ENCODE data around the gene CRY1.
"Not testable (repeated sequence)": the region's sequence is repeated elsewhere in the genome, so short reads cannot be mapped to it uniquely, and the experiment has no call there.

The CRY1 gene

DNA sequence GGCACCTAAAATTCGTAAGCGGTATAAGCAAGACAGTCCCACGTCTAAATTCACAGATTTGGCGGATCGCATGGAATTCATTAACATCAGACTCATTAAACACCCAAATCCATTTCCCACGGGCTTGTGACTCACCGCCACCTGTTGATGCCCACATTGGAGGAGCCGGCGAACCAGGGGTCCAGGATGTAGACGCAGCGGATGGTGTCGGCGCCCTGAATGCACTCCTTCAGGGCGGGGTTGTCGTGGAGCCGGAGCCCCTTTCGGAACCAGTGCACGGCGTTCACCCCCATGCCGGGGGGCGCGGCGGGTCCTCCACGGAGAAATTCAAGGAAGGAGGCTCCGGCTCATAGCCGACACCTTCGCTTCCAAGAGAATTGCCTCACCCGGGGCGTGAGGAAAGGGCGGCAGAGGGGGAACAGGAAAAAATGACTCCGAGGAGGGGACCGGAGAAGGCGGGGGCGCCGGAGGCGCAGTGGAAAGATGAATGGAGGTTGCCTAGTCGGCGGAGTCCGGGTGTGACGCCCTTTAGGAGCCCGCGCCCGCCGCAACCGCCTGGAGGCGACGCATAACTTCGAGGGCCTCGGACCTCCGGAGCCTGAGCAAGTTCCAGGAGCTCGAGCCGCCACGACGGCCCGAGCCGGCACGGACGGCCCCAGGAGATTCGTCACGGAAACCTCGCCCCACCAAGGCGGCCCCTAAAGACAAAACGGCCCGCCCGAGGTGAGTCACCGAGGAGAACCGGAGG, 506 bp downstream of the CRY1 start:
- Mint-ChIP-seq H3K4me3 (no peak overlapping the region), H3K4me1 (peaks cover 19% of the 10 kb centered on the region), H3K36me3 (no peaks in the 10 kb centered on the region), H3K27ac (no peak overlapping the region), H3K9me3 (no peaks in the 10 kb centered on the region)
- ATAC-seq (peak; percentile 74), DNase-seq (ENCODE audit: low spot score in 2 of 2) (no peak)

DNA sequence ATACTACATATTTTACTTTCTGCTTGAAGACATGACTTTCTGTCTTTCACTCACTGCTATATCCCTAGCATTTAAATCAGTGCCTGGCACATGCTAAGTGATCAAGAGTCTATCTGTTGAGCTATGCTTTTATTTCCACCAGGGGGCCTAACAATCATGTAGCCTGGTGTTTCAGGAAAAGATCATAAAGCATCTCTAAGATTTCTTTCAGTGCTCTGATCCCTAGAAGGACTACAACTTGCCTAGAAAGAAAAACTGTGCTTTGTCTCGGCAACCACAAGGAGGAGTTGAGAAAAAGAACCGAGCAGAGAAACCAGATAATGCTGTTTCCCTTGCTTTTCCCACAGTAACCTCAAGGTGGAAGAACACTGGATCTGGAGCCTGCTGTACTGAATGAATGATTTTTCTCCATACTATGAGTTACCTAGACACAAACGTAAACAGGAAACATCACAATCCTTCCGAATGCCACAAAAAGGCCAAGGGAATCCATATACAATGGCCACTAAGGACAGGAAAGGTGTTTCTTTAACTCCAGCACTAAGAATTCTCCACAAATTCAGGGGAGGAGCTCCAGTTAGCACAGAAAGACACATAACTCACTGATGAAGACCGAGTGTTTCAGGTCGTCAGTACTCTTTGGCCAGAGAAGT, 1.2 kb downstream of the CRY1 start:
- Mint-ChIP-seq H3K27ac (no peak overlapping the region), H3K36me3 (no peaks in the 10 kb centered on the region), H3K4me3 (no peak overlapping the region), H3K9me3 (no peaks in the 10 kb centered on the region), H3K4me1 (peaks cover 21% of the 10 kb centered on the region)
- ATAC-seq (peak; percentile 29), DNase-seq (ENCODE audit: low spot score in 2 of 2) (peak in 1 of 2 donors; percentile 57)

DNA sequence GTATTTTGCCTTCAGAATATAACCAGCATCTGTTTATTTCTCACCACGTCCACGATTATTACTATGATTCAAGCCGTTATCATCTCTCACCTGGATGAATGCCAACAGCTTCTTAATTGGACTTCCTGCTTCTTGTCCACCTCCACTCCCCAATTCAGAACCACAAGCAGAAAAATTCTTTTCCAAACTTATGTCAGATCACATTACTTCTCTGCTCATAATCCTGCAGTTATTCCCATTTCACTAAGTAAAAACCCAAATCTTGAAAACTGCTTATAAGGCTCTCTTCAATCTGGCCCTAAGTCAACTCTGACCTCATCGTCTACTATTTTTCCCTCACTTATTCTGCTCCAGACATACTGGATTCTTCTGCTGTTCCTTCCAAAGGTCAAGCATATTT, 2.0 kb downstream of the CRY1 start:
- no peak for ATAC-seq
- no peak for DNase-seq (ENCODE audit: low spot score in 2 of 2)
- no peak overlapping the region for H3K4me3 Mint-ChIP-seq
- H3K9me3 Mint-ChIP-seq, result no peaks in the 10 kb centered on the region
- H3K36me3 Mint-ChIP-seq, result no peaks in the 10 kb centered on the region
- H3K27ac Mint-ChIP-seq, result no peak overlapping the region
- peaks cover 28% of the 10 kb centered on the region for H3K4me1 Mint-ChIP-seq

DNA sequence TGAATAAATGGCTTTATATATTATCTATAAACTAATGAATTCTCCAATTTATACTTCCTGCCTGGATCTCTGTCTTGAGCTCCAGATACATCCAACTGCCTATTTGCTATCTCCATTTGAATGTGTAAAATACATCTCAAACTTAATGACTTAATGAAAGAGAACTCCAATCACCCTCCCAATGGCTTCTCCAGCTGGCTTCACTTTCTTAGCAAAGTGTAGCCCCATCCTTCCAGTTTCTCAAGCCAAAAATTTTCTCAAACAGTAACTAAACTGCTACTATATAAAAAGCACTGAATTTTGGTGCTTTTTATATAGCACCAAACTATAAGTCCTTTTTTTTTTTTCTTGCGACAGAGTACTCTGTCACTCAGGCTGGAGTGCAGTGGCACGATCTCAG, 2.6 kb downstream of the CRY1 start:
- Mint-ChIP-seq H3K36me3 (no peaks in the 10 kb centered on the region), H3K9me3 (no peaks in the 10 kb centered on the region), H3K27ac (no peak overlapping the region), H3K4me1 (peaks cover 34% of the 10 kb centered on the region), H3K4me3 (no peak overlapping the region)
- ATAC-seq (no peak), DNase-seq (ENCODE audit: low spot score in 2 of 2) (no peak)

DNA sequence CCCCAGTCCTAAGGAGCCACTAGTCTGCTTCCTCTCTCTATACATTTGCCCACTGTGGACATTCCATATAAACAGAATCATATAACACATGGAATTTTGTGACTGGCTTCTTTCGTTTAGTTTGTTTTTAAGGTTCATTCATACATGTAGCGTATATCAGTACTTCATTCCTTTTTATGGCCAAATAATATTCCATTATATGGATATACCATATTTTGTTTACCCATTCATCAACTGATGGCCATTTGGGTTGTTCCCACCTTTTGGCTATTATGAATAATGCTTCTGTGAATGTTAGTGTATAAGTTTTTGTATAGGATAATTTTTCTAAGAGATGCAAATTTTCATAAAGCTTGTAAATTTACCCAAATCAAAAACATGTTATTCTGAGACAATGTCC, 4.4 kb downstream of the CRY1 start:
- H3K36me3 Mint-ChIP-seq, result no peaks in the 10 kb centered on the region

DNA sequence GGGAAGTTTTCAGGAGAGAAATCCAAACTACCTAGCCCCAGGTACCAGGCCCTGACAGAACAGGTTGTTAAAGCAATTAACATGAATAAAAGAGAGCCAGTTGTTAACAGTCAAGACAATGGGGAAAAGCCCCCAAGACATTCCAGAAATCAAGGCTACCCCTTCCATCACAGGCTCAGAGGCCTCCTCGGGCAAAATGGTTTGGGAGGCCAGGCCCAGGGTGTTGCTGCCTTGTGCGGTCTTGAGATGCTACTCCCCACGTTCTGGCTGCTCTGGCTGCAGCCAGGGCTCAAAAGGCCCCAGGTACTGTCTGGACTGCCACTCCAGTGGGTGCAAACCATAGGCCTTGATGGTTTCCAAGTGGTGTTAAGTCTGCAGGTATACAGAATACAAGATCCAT, 7.0 kb downstream of the CRY1 start:
- DNase-seq (ENCODE audit: low spot score in 2 of 2) (no peak), ATAC-seq (no peak)
- H3K9me3 Mint-ChIP-seq, result peaks cover 9% of the 10 kb centered on the region
- H3K4me3 Mint-ChIP-seq, result no peak overlapping the region
- H3K4me1 Mint-ChIP-seq, result peaks cover 52% of the 10 kb centered on the region
- H3K36me3 Mint-ChIP-seq, result no peaks in the 10 kb centered on the region
- H3K27ac Mint-ChIP-seq, result peak overlapping the region; percentile 44

More for the DNA sequence above, 4.4 kb downstream of the CRY1 start:
- ATAC-seq (no peak), DNase-seq (ENCODE audit: low spot score in 2 of 2) (no peak)
- H3K4me3 Mint-ChIP-seq, result no peak overlapping the region
- no peak overlapping the region for H3K27ac Mint-ChIP-seq
- H3K9me3 Mint-ChIP-seq, result no peaks in the 10 kb centered on the region
- peaks cover 40% of the 10 kb centered on the region for H3K4me1 Mint-ChIP-seq

DNA sequence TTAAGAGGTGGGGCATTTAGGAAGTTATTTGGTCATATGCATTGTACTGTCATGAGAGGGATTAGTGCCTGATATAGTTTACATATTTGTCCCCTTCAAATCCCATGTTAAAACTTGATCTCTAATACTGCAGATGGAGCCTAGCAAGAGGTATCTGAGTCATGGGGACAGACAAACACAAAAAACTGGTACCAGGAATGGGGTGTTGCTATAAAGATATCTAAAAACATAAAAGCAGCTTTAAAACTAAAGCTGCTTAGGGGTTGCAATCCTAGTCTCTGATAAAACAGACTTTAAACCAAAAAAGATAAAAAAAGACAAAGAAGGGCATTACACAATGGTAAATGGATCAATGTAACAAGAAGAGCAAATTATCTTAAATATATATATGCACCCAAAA, 11.6 kb downstream of the CRY1 start:
- H3K36me3 Mint-ChIP-seq, result no peaks in the 10 kb centered on the region
- ATAC-seq, result no peak
- peaks cover 9% of the 10 kb centered on the region for H3K9me3 Mint-ChIP-seq
- no peak overlapping the region for H3K4me3 Mint-ChIP-seq
- DNase-seq (ENCODE audit: low spot score in 2 of 2), result no peak
- no peak overlapping the region for H3K27ac Mint-ChIP-seq
- H3K4me1 Mint-ChIP-seq, result peaks cover 42% of the 10 kb centered on the region

DNA sequence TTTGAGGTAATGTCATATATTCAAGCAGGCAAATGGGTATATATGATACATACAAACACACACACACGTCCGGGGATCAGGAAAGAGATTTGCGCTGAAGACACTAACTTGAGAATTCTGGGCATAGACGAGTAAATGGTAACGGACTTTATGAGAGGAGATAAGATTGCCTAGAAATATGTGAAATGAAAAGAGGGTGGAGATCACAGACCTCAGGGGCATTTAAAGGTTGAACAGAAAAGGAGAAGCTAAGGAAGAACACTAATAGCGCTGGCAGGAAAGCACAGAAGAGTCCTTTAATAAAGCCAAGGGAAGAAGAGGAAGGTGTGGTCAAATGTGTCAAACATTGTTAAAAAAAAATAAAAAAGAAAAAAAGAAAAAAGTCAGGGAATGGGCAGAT, 13.1 kb downstream of the CRY1 start:
- ATAC-seq, result no peak
- no peaks in the 10 kb centered on the region for H3K36me3 Mint-ChIP-seq
- DNase-seq (ENCODE audit: low spot score in 2 of 2), result no peak
- H3K9me3 Mint-ChIP-seq, result peaks cover 9% of the 10 kb centered on the region
- H3K4me3 Mint-ChIP-seq, result no peak overlapping the region
- no peak overlapping the region for H3K27ac Mint-ChIP-seq
- H3K4me1 Mint-ChIP-seq, result peaks cover 31% of the 10 kb centered on the region

DNA sequence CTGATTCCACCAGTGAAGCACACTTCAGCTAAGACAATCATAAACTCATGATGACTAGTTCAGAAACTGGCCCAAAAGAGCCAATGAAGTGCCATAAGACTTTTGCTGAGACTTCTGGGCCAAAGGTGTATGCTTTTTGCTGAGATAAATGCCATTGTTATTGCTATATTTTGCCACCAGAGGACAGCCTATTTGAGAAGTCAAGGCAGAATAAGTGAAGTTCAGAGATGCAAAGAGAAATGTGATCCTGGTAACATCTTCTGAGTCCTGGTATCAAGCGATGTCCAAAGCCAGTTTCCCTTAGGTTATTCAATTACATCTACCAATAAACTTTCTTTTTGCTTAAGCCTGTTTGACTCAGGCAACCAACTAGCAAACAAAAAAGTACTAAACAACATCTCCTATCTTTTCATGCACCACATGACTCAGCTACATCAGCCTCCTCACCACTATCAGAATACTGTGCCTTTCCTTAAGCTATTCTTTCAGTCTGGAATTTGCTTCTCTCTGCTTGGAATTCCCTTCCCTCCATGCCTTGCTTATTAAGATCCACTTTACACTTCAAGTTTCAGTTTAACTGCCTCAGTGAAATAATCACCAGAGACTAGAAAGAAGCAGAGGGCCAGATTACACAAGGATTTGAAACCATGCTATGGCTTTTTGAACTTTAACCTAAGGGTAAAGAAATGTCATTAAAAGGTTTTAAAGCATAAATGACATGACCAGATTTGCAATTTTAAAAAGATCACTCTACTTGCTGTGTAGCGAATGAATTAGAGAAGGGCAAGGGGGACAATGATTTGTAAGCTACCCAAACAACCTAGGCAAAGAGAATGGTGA, 14.0 kb downstream of the CRY1 start:
- Mint-ChIP-seq H3K4me3 (no peak overlapping the region), H3K9me3 (peaks cover 9% of the 10 kb centered on the region), H3K27ac (no peak overlapping the region), H3K36me3 (no peaks in the 10 kb centered on the region), H3K4me1 (peaks cover 24% of the 10 kb centered on the region)
- peak; percentile 85 for ATAC-seq
- no peak for DNase-seq (ENCODE audit: low spot score in 2 of 2)

DNA sequence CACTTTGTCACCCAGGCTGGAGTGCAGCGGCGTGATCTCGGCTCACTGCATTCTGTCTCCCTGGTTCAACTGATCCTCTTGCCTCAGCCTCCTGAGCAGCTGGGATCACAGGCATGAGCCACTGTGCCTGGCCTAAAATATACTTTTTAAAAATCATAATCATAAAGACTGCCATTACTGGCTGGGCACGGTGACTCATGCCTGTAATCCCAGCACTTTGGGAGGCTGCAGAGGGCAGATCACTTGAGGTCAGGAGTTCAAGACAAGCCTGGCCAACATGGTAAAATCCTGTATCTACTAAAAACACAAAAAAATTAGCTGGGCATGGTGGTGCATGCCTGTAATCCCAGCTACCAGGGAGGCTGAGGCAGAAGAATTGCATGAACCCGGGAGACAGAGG, 20.1 kb downstream of the CRY1 start:
- not testable (repeated sequence) for H3K27ac Mint-ChIP-seq; H3K9me3 Mint-ChIP-seq; H3K36me3 Mint-ChIP-seq; DNase-seq (ENCODE audit: low spot score in 2 of 2); ATAC-seq; H3K4me3 Mint-ChIP-seq
- H3K4me1 Mint-ChIP-seq, result peaks cover 16% of the 10 kb centered on the region

DNA sequence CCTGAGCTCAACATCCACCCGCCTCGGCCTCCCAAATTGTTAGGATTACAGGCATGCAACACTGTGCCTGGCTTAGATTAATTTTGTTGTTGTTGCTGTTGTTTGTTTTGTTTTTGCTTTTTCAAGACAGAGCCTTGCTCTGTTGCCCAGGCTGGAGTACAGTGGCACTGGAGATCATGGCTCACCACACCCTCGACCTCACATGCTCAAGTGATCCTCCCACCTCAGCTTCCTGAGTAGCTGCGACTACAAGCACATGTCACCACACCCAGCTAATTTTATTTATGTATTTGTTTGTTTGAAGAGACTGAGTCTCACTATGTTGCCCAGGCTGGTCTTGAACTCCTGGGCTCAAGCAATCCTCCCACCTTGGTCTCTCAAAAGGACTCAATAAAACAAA, 26.7 kb downstream of the CRY1 start:
- no peak overlapping the region for H3K27ac Mint-ChIP-seq
- ATAC-seq (no peak), DNase-seq (ENCODE audit: low spot score in 2 of 2) (no peak)
- H3K4me1 Mint-ChIP-seq, result peaks cover 10% of the 10 kb centered on the region
- no peaks in the 10 kb centered on the region for H3K36me3 Mint-ChIP-seq
- no peak overlapping the region for H3K4me3 Mint-ChIP-seq
- H3K9me3 Mint-ChIP-seq, result peaks cover 7% of the 10 kb centered on the region

DNA sequence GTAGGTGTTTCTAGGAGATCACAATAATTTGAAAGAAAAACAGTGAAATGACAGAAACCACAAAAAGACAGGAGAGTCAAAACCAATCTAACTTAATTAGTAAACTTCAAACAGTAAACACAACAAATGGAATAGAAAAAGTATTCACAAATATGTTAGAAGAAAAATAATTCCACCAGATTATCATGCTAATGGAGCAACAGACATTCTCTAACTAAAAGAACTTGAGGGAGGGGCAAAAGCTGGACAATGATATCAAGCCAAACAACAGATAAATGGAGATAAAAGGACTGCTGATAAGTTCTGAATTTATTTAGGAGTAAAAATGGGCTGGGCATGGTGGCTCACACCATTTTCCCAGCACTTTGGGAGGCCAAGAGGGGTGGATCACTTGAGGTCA, 28.7 kb downstream of the CRY1 start:
- ATAC-seq (no peak), DNase-seq (ENCODE audit: low spot score in 2 of 2) (no peak)
- peaks cover 10% of the 10 kb centered on the region for H3K4me1 Mint-ChIP-seq
- peaks cover 7% of the 10 kb centered on the region for H3K9me3 Mint-ChIP-seq
- no peak overlapping the region for H3K4me3 Mint-ChIP-seq
- no peaks in the 10 kb centered on the region for H3K36me3 Mint-ChIP-seq
- H3K27ac Mint-ChIP-seq, result no peak overlapping the region

DNA sequence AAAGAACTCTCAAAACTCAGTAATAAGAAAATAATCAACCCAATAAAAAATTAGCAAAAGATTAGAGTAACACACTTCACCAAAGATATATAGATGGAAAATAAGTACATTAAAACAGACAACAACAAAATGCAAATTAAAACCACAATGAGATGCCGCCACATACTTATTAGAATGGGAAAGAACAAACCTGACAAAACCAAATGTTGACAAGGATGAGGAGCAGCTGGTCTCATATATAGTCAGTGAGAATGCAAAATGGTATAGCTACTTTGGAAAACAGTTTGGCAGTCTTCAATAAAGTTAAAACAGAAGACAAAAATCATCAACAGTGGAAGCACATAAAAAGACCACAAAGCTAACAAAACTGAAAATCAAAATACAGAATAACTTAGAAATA, 29.1 kb downstream of the CRY1 start:
- H3K4me3 Mint-ChIP-seq, result no peak overlapping the region
- no peak overlapping the region for H3K27ac Mint-ChIP-seq
- no peak for DNase-seq (ENCODE audit: low spot score in 2 of 2)
- no peaks in the 10 kb centered on the region for H3K36me3 Mint-ChIP-seq
- no peak for ATAC-seq
- peaks cover 10% of the 10 kb centered on the region for H3K4me1 Mint-ChIP-seq
- H3K9me3 Mint-ChIP-seq, result peaks cover 7% of the 10 kb centered on the region

DNA sequence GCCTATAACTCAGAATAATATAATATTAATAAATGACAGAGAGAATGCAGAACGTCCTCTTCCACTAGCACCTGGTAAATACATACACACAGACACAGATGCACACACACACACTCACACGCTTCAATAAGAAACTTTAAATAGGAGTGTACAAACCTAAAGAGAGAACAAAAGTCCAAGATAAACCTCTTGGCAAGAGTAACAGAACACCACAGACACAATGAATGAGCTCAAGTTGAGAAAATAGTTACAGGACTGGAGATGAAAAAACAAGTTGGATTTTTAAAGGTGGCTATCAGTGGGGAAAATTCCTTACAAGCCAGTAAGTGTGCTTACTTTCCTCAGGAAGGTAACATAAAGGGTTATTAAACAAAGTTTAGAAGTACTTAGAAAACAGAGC, 35.2 kb downstream of the CRY1 start:
- Mint-ChIP-seq H3K4me3 (no peak overlapping the region), H3K27ac (no peak overlapping the region), H3K36me3 (peaks cover 6% of the 10 kb centered on the region), H3K4me1 (peaks cover 5% of the 10 kb centered on the region), H3K9me3 (peaks cover 6% of the 10 kb centered on the region)
- DNase-seq (ENCODE audit: low spot score in 2 of 2) (no peak), ATAC-seq (no peak)

DNA sequence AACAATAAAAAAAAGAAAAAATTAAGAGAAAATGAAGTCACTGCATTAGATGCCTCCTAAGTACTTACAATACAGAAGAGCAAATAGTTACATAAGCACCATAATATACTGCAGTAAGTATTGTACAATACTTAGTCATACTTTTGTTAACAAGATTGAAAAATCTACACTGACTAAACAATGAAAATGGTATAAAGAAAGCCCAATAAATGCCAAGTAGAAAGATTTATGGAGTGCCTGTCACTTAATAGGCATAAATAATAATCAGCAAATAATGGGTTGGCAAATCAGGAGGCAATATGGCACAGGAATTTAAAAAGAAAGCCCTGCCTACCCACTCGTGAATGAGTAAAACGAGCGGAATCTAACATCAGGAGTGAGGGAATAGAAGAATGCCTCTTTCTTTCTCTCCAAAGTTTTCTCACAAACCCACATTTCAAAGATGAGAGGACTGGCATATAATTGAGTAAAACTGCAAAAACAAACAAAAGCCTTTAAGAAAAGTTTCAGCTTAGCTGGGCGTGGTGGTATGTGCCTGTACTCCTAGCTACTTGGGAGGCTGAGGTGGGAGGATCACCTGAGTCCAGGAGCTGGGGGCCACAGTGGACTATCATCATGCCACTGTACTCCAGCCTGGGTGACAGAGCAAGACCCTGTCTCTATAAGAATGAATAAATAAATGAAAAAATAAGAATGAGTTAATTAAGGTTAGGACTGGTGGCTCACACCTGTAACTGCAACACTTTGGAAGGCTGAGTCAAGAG, 36.1 kb downstream of the CRY1 start:
- H3K4me1 Mint-ChIP-seq, result peaks cover 5% of the 10 kb centered on the region
- ATAC-seq (no peak), DNase-seq (ENCODE audit: low spot score in 2 of 2) (no peak)
- peak overlapping the region; percentile 39 for H3K27ac Mint-ChIP-seq
- H3K4me3 Mint-ChIP-seq, result no peak overlapping the region
- H3K36me3 Mint-ChIP-seq, result peaks cover 6% of the 10 kb centered on the region
- H3K9me3 Mint-ChIP-seq, result peaks cover 10% of the 10 kb centered on the region
